ENCODE data around the gene EIF2B4.
A peak's percentile ranks its signal among the peaks of the same experiment; 100 is the strongest.
"Not testable (repeated sequence)": the region's sequence is repeated elsewhere in the genome, so short reads cannot be mapped to it uniquely, and the experiment has no call there.

Gene EIF2B4

GRCh38 chr2:27377618-27378095, 7.5 kb upstream of the EIF2B4 start:
- DNase-seq (ENCODE audit: low spot score) = no peak

- no peak for DNase-seq (ENCODE audit: low spot score)
Measured at GRCh38 chr2:27376866-27377617, 6.9 kb upstream of the EIF2B4 start.

GRCh38 chr2:27376151-27376865, 6.2 kb upstream of the EIF2B4 start:
- DNase-seq (ENCODE audit: low spot score) = no peak

GRCh38 chr2:27375513-27376099, 5.5 kb upstream of the EIF2B4 start:
- no peak for DNase-seq (ENCODE audit: low spot score)

GRCh38 chr2:27373567-27373966, 3.4 kb upstream of the EIF2B4 start:
- DNase-seq (ENCODE audit: low spot score) = no peak

GRCh38 chr2:27372937-27373336, 2.8 kb upstream of the EIF2B4 start:
- DNase-seq (ENCODE audit: low spot score) = no peak

GRCh38 chr2:27370816-27371620, 880 bp upstream of the EIF2B4 start:
- peak; percentile 25 for DNase-seq (ENCODE audit: low spot score)

GRCh38 chr2:27369471-27370025, 590 bp downstream of the EIF2B4 start:
- peak; percentile 38 for DNase-seq (ENCODE audit: low spot score)

GRCh38 chr2:27363933-27364332, 6.2 kb downstream of the EIF2B4 start:
- no peak for DNase-seq (ENCODE audit: low spot score)

- DNase-seq (ENCODE audit: low spot score) = no peak
Measured at GRCh38 chr2:27362678-27363420, 7.3 kb downstream of the EIF2B4 start.

GRCh38 chr2:27356382-27357181, 13.6 kb downstream of the EIF2B4 start, which contains the start of gene GTF3C2:
Gene GTF3C2, minus strand, starts transcription at chr2:27356764. Its CDS starts 13,210 bp downstream, at chr2:27343554.
- DNase-seq (ENCODE audit: low spot score) = peak; percentile 96

- DNase-seq (ENCODE audit: low spot score) = peak; percentile 78
Measured at GRCh38 chr2:27356056-27356381, 14.1 kb downstream of the EIF2B4 start.

GRCh38 chr2:27354597-27354927, 15.6 kb downstream of the EIF2B4 start:
- DNase-seq (ENCODE audit: low spot score) = no peak

- DNase-seq (ENCODE audit: low spot score) = no peak
Measured at GRCh38 chr2:27353762-27354596, 16.2 kb downstream of the EIF2B4 start.

- DNase-seq (ENCODE audit: low spot score) = not testable (repeated sequence)
Measured at GRCh38 chr2:27353386-27353761, 16.8 kb downstream of the EIF2B4 start.

- no peak for DNase-seq (ENCODE audit: low spot score)
Measured at GRCh38 chr2:27351802-27352598, 18.1 kb downstream of the EIF2B4 start.

GRCh38 chr2:27350106-27350693, 19.9 kb downstream of the EIF2B4 start:
- DNase-seq (ENCODE audit: low spot score) = no peak

- no peak for DNase-seq (ENCODE audit: low spot score)
Measured at GRCh38 chr2:27347641-27348040, 22.5 kb downstream of the EIF2B4 start.

Measured in LoVo (cell line).